ENCODE measurements around the gene AGAP1.

AGAP1 gene

DNA sequence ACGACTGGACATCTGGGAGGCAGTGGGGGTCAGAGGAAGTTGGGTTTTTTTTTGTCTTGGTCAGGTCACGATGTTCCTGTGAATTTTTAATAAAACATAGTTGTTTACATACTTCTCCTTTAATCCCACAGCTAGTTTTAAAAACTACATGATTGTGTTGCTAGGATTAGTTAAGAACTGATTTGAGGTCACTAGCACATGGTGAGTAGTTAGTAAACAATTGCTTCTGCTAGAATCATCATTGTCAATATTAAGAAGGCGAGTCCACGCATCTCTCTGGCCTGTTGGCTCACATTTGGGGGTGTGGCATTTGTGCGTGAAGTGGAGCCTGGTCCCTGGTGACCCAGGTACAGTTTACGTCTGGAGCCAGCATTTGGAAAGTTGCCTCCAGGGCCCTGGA is 59.4 kb downstream of the AGAP1 start:
- no peak for DNase-seq

DNA sequence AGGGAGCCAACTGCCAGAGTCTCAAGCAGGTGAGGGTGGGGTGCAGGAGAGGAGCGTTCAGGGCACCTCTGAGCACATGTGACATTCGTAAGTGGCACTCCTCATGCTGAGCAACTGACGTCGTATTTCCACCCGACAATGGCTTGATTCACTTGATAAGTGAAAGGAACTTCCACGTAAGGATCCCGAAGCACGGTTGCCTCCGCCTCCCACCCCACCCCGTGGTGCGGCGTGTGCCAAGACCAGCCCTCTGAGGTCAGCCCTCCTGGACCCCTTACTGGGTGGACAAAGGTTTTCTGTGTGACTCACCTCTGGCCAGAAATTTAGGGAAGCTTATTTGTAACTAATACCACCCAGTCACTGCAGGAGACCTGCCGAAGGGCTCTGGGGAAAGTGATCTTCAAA is 59.9 kb downstream of the AGAP1 start:
- no peak for DNase-seq

GRCh38 chr2:235554385-235554784 is 60.5 kb downstream of the AGAP1 start:
- no peak for DNase-seq

DNA sequence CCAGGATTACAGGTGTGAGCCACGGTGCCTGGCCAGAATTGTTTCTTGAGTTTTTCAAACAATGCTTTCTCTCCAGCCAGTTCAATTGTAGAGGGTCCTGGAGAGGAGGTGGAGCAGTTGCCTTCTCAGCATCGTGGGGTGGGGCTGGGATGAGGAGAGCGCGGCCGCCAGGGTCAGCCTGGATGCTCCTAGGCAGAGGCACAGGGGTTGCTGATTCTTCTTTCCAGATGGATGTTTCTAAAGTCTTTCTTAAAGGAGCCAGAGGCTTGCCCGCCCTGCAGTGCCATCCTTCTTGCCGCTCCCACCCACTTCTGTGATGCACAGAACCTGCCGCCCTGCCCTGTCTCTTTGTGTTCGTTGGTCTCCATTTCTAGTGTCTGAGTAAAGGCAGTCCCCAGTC is 61.1 kb downstream of the AGAP1 start:
- no peak for DNase-seq

DNA sequence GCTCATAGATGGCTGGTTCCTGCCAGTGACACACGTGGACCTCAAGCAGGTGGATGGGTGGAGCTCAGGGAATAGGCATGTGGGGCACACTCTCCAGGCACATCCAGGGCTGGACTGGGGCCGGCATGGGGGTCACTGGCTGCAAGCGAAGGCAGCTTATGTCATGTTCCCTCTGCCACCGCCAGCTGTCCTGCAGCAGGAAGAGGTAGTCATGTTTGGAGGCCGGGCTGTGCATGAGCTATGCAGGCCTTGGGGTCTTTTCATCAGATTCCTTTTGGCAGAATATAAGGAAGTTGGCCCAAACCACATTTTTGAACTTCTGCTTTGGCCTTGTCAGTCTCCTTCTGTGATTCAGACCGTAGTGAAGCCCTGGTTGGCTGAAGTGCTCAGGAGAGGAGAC is 61.5 kb downstream of the AGAP1 start:
- no peak for DNase-seq

DNA sequence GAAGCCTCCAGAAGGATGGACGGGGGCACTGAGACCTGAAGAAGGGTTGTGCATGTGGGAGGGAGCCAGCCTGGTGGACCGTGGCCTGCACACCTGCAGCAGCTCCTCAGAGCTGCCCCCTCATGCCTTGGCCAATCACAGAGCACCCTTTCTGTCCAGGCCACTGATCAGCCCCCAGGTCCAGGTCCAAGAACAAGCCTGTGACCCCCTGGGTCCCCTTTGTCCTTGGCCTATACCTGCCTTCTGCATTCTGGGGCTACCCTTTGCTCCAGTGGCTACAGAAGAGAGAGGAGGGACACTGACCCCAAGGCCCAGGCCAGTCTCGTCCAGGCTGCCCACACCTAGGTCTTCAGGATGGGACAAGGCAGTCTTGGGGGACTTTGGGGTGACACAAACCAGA is 62.2 kb downstream of the AGAP1 start:
- DNase-seq = no peak

DNA sequence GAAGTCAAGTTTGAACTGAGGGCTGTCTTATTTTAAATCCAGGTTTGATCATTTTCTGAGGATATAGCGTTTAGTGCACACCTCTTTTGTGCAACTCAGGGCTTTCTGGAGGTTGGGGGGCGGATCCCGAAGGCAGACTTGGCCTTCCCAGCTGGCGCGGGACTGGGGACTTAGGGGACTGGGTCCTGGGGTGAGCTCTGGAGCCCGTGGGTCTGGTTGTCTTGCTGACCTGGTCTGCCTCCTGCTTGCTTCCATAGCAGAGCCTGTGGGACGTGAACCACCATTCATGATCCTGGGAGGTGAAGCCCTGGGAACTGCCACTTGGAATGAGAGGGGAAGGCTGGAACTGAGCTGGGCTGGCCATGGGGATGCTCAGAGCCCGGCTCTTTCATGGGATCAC is 63.1 kb downstream of the AGAP1 start:
- DNase-seq = no peak

- no peak for DNase-seq
These were observed 64.1 kb downstream of the AGAP1 start for GRCh38 chr2:235557903-235558302.

DNA sequence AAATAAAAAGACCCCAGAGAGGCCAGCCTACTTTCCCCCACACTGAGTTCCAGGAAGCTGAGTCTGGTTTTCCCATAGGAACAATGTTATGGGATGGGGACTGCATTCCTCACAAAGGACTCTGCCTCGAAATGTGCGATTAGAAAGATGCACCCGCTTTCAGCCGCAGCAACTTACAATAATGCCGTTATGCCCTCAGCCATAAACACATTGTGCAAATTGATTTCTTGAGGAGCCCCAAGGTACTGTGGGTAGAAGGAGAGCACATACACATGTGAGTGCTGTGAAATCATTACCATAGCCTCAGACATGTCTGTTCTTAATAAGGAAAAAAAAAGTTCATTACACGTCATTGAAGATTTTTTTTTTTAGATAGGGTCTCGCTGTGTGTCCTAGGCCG is 64.7 kb downstream of the AGAP1 start:
- no peak for DNase-seq

DNA sequence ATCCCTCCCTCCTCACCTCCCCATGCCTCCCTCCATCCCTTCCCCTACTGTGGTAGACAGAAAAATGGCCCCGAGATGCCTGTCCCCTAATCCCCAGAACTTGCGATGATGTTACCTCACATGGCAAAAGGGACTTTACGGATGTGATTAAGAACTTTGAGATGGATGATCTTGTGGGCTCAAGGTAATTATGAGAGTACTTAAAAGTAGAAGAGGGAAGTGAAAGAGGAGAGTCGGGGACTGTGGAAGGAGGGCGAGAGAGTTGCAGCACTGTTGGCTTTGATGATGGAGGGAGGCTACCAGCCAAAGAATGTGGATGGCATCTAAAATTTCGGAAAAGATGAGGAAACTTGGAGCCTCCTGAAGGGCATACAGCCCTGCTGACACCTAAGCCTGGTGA is 66.5 kb downstream of the AGAP1 start:
- no peak for DNase-seq

- no peak for DNase-seq
These were observed 67.6 kb downstream of the AGAP1 start for GRCh38 chr2:235561450-235561849.

- DNase-seq = no peak
These were observed 68.4 kb downstream of the AGAP1 start for GRCh38 chr2:235562065-235562747.

GRCh38 chr2:235563056-235563910 is 69.4 kb downstream of the AGAP1 start:
- DNase-seq = no peak

GRCh38 chr2:235564066-235564465 is 70.2 kb downstream of the AGAP1 start:
- no peak for DNase-seq

DNA sequence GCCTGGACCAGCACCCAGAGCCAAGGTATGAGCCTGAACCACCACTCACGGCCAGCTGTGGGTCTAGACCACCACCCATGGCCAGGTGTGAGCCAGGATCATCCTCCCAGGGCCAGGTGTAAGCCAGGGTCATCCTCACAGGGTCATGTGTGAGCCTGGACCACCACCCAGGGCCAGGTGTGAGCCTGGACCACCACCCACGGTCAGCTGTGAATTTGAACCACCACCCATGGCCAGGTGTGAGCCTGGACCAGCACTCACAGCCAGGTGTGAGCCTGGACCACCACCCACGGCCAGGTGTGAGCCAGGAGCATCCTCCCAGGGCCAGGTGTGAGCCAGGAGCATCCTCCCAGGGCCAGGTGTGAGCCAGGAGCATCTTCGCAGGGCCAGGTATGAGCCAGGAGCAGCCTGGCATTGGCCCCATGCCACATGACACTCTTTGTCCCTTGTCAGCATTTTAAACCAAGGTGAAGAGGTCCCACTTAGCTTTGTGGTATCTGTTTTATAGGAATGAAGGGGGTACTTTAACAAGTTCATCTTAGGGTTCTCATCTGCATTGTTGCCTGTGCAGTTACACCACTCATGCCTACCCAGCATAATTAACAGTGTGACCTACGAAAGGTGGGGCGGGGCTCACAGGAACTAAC is 71.2 kb downstream of the AGAP1 start:
- DNase-seq = no peak

DNA sequence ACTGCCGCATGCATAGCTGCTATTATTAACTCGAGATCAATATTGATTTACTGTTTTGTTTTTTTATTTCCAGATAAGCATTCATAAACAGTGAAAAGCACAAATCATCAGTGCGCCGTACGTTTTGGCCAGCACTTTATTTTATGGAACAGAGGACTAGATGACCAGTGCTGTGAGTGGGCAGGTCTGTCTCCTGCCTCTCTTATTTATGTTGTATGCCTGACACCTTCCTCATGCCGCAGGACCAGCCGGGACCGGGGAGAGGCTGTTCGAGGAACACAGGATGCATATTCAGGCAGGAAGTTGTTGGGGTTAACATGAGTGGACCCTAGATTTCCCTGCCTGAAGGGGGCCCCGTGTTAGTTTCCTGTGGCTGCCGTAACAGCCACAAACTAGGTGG is 72.6 kb downstream of the AGAP1 start:
- no peak for DNase-seq

GRCh38 chr2:235566931-235567495 is 73.2 kb downstream of the AGAP1 start:
- DNase-seq = no peak

DNA sequence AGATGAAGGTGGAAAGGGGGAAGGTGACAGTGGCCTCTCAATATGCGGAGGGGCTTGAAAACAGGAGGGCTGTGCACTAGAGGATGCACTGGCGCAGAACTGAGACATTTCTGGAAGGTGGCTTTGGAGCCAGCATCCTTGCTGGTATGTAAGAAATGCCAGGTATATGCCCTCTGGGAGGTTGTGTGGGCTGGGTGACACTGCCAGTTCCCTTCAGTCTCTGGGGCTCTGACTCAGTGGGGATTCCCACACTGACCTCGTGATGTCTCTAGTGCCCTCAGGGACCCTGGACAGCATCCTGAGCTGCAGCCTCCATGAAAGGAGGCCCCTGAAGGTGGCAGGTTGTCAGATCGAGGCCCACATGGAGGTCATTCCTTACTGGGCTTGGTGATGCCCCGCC is 74.0 kb downstream of the AGAP1 start:
- no peak for DNase-seq

DNA sequence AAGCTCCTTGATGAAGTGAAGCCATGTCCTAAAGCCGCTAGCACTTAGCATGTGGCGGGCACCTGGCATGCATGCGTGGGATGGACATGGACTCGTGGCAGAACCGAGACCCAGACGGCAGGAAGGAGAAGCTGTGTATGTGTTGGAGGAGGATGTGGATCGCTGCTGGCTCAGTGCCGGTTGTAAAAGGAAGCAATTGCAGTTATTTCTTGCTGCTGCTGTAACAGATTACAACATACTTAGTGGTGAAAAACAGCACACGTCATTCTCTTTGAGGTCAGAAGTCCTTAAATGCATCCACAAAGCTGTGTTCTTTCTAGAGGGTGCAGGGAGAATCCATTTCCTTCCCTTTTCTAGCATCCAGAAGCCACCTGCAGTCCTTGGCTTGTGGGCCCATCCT is 74.6 kb downstream of the AGAP1 start:
- no peak for DNase-seq

DNA sequence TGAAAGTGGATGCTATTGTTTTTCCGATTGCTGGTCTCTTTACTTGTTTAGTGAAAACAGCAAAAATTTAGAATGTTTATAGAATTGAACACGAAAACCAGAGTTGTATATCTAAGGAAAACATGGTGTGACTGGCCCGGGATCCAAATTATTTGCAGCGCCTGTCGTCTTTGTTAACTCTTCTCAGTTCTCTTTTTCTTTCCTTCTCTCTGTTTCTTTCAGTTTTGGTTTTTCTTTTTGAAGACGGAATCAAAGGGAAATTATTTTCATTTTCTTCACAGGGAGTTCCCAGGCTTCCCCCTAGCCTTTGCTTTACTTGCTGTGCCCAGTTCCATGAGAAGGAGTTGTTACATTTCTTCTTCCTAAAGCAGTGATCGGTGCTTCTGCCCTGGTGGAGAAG is 76.0 kb downstream of the AGAP1 start:
- DNase-seq = no peak

- no peak for DNase-seq
These were observed 76.4 kb downstream of the AGAP1 start for GRCh38 chr2:235570256-235570655.

- no peak for DNase-seq
These were observed 77.3 kb downstream of the AGAP1 start for GRCh38 chr2:235570966-235571692.

- no peak for DNase-seq
These were observed 78.7 kb downstream of the AGAP1 start for GRCh38 chr2:235572592-235572991.

All from retina (tissue), 1 donor.